ENCODE results near the gene CAPZB.

DNA sequence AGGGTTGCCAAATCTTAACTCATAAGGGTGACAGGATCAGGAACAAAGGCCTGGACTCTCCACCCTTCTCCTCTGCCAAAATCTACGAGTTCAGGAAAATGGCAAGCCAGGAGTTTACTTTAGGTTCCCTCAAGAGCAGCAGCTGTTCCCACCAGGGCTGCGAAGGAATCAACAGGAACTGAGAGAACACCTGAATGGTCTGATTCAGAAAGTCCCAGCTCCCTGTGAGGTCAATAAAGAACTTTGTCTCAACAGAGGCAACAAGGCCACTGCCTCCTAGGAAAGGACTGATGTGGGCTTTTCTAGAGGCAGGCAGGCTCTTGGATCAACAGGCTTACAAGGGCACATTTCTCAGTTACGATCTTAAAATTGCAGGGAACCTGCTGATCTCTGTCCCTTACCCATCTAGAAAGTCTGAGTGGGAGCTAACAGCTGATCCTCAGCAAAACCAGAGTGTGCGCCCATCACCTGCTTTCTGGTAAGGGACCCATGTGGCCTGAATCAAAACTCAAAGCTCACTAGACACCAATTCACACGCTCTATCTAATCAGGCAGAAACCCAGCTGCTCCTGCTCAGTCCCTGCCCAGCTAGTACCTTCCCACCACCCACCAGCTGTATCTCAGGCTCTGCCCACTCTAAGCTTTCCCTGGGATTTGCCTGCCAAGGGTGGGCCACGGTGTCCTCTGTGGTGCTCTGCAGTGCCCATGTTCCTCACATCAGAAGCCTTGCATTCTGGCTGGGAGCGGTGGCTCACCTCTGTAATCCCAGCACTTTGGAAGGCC is 83.1 kb downstream of the CAPZB start:
- TF ChIP-seq, protein P1, sequence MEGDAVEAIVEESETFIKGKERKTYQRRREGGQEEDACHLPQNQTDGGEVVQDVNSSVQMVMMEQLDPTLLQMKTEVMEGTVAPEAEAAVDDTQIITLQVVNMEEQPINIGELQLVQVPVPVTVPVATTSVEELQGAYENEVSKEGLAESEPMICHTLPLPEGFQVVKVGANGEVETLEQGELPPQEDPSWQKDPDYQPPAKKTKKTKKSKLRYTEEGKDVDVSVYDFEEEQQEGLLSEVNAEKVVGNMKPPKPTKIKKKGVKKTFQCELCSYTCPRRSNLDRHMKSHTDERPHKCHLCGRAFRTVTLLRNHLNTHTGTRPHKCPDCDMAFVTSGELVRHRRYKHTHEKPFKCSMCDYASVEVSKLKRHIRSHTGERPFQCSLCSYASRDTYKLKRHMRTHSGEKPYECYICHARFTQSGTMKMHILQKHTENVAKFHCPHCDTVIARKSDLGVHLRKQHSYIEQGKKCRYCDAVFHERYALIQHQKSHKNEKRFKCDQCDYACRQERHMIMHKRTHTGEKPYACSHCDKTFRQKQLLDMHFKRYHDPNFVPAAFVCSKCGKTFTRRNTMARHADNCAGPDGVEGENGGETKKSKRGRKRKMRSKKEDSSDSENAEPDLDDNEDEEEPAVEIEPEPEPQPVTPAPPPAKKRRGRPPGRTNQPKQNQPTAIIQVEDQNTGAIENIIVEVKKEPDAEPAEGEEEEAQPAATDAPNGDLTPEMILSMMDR (IDR thresholded peaks at IDR 0.05; ENCODE audit: insufficient read depth, low read length, poor library complexity, severe bottlenecking) = no peak
- TF ChIP-seq EZH2phosphoT487 (conservative IDR thresholded peaks at IDR 0.05; ENCODE audit: low read length) = no peak
